ENCODE results near the gene RREB1.
A peak's percentile ranks its signal among the peaks of the same experiment; 100 is the strongest.

Gene RREB1

GRCh38 chr6:7107578-7108195 is at the start of gene RREB1:
RREB1 (plus strand) TSS chr6:7107961; CDS start chr6:7181912, 73,951 bp downstream.
- DNase-seq (ENCODE audit: low spot score) = peak; percentile 81

DNA sequence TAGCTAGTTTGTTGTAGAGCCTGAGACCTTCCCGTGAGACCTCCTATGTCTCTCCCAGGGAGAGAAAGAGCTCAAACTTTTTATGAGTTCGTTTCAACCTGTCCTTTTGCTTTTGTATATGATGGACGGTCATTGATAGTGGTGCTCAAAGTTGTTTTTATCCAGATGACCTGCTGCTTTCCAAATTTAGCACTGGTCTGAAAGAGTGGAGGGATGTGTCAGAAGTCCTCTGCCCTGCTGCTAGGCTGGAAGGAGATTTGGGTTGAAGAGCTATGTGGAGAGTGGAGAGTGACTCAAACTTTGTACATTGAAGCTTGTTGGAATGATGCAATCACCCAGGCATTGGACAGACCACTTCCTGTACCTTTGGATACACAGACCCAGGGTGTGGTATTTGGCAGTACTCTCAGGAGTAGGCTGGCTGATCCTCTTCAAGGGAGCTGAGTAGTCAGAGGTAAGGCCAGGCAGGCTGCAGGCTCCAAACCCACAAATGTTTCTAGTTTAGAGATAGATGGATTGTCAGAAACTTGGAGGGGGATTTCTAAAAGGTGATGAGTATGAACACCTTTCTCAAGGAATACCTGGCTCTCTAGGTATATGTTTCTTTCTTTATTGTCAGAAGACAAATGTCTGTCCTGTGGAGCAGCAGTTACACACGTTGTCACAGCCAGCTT is 49.4 kb upstream of the RREB1 start:
- DNase-seq (ENCODE audit: low spot score) = peak; percentile 87

DNA sequence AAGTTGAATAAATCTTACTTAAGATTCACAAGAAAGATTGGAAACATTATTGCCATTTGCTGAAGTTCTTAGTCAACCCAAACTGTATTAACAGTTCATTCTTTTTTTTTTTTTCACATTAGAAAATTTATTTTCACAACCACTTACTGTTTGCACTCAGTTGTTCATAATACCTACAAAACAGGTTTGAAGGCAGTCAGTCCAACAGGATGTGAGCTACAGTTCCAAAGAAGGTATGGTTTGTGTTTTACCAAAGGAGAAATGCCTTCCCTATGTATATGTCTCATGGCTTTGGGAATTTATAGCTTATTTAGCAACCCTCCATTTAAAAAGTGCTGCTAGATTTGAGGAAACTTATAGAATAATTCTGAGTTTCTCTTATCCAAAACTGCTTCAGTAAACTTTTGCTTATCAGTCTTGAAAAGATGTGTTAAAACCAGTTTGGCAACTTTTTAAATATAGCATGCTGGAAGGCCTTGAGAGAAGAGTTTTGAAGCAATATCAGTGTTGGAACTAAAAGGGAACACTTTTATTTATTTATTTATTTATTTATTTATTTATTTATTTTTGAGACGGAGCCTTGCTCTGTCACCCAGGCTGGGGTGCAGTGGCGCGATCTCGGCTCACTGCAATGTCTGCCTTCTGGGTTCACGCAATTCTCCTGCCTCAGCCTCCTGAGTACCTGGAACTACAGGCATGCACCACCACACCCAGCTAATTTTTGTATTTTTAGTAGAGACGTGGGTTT is 46.8 kb upstream of the RREB1 start:
- DNase-seq (ENCODE audit: low spot score) = no peak

DNA sequence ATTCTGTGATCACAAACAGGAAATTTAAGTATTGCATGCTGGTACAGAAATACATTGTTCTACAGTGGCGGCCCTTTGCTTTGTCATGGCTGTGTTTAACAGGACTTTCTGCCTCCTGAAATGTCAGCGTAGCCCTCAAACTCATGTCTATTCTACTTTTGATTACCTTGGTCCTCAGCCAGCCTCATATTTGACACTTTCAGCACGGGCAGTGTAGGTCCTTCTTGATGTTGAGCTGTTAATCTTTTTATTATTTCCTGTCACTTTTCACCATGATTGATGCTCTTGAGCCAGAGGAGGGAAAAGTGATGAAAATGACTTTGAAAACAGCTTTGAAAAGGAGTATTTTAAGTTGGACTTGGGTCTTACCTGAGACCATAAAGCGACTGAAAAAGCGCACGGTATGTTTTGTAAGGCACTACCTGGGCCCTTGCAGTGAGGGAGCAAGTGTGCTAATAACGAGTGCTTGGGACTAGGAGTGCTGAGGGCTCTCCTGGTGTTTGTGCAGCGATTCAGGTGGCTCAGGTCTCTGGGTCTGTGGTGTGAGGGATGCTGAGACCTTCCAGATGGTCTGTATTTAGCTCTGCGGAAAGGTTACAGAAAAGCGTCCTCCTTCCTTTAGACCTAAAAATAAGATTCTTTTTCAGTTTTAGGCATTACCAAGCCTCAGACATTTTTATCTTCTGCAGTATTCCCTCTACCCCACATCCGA is 45.2 kb upstream of the RREB1 start:
- DNase-seq (ENCODE audit: low spot score) = no peak

DNA sequence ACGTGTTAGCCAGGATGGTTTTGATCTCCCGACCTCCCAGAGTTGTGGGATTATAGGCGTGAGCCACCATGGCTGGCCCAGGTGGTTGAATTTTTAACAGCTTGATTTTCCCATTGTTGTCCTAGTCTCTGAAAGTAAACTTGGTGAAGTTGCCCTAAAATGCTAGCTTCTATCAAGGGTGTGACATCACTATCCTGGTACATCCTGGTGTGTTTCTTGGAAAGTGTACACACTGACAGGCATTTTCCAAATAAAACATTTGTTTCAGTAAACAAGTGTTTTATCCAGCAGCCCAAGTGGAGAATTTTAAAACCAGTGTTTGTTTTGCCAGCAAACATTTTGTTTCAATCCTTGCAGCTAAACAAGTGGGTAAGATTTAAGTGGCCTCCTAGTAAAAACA is 40.5 kb upstream of the RREB1 start:
- DNase-seq (ENCODE audit: low spot score) = no peak

DNA sequence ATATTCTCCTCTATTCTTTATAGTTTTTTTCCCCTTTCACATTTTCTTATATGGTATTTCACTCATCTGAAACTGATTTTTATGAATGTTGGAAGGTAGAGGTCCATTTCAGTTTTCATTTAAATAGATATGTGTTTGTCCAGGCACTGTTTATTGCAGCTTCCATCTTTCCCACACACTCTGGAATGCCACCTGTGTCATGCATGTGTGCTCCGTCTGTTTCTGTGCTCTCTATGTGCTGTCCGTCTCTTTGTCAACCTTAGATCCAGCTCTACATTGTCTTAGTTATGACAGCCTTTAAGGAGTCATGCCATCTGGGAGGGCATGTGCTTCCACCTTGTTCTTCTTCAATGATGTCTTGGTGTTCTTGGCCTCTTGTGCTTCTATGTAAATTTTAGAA is 36.4 kb upstream of the RREB1 start:
- DNase-seq (ENCODE audit: low spot score) = no peak

DNA sequence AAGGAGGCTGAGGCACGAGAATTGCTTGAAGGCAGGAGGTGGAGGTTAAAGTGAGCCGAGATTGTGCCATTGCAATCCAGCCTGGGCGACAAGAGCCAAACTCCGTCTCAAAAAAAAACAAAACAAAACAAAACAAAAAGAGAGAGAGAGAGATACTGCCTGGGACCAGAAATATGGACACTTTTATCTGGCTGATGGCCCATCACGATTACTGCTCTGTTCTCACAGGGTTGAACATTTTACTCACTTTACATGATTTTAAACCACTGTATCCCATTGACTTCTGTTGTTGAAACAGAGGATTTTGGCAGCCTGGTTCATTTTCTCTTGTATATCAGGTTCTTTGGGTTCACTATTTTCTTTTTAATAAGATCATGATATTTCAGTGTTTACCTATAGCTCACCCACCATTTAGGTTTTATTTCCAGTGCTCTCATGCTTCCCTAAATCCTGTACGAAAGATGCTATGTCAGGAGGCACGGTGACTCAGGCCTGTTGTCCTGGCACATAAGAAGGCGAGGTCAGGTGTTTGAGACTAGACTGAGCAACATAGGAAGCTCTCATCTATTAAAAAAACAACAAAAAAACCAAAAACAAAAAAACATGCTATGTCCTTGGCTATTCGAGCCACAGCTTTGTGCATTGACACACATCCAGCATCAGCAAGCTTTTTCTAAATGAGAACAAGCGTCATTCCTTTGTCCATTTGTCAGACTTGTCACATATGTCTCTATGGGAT is 34.5 kb upstream of the RREB1 start:
- DNase-seq (ENCODE audit: low spot score) = no peak

DNA sequence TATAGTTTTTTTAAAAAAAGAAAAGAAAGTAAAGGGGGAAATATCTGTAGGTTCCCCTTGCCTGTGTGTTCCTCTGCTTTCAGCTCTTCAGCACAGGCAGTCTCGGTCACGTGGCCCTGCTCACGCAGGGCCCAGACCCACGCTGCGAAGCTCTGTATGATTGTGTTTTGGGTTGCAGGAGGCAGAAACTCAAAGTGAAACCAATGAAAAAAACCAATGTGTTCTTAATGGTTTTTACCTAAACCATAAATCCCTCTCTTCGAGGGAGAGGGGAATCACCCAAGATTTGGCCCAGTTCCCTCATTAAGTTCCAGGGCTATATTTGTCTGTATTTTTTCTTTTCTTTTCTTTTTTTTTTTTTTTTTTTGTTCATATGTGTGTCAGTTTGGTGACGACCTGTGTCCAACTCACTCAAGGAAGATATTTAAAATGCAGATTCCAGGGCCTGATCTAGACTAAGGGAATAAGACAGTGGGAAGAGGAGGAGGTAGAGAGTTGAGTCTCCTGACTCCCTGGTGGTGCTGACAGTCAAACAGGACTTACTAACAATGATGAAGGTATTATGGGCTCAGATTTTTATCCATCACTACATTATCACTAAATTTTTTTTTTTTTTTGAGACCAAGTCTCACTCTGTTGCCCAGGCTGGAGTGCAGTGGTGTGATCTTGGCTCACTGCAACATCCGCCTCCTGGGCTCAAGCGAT is 33.8 kb upstream of the RREB1 start:
- no peak for DNase-seq (ENCODE audit: low spot score)

DNA sequence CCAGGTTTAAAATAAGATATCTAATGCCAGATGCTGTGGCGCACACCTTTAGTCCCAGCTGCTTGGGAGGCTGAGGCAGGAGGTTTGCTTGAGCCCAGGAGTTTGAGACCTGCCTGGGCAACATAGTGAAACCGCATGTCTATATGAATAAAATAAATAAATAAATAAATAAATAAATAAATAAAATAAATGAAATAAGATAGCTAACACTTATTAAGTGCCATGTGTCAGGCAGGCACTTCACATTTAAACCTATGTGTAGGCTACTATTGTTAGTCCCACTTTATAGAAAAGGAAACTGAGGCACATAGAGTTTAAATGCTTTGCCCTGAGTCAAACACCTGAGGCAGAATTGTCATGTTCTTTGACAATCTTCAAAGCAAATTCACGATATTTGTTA is 32.9 kb upstream of the RREB1 start:
- DNase-seq (ENCODE audit: low spot score) = no peak

DNA sequence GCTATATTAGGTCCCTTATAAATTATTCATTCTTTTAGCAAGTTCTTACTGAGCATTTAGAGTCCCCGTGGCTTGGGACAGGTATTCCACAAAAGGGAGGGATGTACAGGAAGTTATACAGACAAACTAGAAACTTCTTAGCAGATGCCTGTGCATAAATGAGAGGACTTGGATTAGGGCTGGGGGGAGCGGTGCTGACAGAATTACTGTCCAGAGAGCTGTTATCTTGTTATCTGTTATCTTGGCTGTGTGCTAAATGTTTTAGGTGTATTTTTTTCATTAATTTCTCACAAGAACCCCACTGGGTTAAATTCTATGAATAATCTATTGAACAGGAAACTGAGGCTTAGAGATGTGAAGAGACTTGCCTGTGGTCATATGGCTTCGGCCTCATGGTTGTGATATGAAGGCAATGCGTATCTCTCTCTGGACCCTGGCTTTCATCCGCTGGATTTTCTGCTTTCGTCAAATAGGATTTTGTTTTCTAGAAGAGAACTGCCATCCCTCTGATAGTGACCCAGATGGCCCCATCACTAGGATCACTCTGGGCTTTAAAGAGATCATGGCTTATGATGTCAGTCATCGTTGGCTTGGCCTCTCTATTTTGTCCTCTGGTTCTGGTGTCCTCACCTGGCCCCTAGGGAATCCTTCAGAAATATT is 32.3 kb upstream of the RREB1 start:
- DNase-seq (ENCODE audit: low spot score) = no peak

GRCh38 chr6:7077856-7078255 is 29.9 kb upstream of the RREB1 start:
- DNase-seq (ENCODE audit: low spot score) = no peak

- DNase-seq (ENCODE audit: low spot score) = no peak
These were observed 28.9 kb upstream of the RREB1 start for GRCh38 chr6:7078856-7079255.

DNA sequence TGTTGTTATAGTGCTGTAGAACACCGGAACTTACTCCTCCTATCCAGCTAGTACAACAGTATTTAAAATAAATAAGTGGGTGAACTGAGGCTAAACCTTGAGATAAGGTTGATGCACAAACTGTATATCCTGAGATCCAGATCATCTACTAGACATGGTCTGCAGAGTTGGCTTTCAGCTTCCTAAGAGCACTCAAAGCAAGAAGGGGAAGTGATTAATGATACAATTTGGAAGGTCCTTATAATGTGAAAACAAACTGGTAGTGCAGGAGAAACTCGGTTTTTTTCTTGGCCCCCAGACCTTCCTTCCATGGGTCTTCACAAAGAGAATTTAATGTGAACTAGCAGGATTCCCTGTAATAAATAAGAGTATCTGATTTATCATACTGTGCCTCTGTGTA is 27.4 kb upstream of the RREB1 start:
- no peak for DNase-seq (ENCODE audit: low spot score)

- peak; percentile 37 for DNase-seq (ENCODE audit: low spot score)
These were observed 21.9 kb upstream of the RREB1 start for GRCh38 chr6:7085911-7086310.

GRCh38 chr6:7086488-7086887 is 21.3 kb upstream of the RREB1 start:
- DNase-seq (ENCODE audit: low spot score) = peak; percentile 61

- DNase-seq (ENCODE audit: low spot score) = peak; percentile 32
These were observed 20.7 kb upstream of the RREB1 start for GRCh38 chr6:7087066-7087465.

DNA sequence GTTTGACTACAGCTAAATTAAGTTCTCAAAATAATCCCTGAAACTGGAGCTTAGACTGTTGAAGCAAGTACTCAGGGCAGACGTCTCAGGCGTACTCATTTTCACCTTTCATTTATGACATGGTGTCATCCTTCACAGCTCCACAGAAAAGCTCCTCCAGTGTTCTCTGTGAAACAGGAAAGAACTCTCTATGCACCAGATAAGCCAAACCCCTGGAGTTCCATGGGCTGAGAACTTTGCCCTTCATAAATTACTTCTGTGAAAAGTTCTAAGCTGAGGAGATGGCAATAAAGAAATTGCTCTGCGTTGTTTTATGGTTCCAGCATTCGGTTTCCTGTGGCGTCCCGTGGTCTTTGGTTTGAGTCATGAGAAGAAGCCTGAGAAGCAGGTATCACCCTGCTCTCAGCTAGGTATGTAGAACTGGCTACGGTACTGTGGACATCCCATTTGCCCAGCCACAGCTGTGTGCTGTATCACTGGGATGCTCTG is 20.2 kb upstream of the RREB1 start:
- no peak for DNase-seq (ENCODE audit: low spot score)

DNA sequence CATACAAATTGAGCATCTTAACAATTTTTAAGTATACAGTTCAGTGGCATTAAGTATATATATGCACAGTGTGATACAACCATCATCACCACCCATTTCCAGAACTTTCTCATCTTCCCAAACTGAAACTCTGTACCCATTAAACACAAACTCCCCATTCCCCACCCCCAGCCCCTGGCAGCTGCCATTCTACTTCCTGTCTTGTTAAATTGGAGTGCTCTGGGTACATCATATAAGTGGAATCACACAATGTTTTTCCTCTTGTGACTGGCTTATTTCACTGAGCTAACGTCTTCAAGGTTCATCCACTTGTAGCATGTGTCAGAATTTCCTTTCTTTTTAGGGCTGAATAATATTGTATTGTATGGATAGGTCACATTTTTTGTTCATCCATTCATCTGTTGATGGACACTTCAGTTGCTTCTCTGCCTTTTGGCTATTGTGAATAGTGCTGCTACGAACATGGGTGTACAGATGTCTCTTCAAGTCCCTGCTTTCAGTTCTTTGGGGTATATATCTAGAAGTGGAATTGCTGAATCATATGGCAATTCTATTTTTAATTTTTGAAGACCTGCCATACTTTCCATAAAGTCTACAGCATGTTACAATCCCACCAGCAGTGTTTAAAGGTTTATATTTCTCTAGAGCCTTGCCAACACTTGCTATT is 19.6 kb upstream of the RREB1 start:
- DNase-seq (ENCODE audit: low spot score) = no peak

- DNase-seq (ENCODE audit: low spot score) = no peak
These were observed 8.8 kb upstream of the RREB1 start for GRCh38 chr6:7098993-7099392.

All from AG20443 (cell line).